GM12872 (cell line): ENCODE results near the gene STPG1.

Source experiments
- TF ChIP-seq, protein P1 (sequence below): IDR thresholded peaks from 3 replicates; pipeline ENCODE4 v1.5.1; 2011; ENCODE audit warnings: low read depth, mild to moderate bottlenecking, low read length, moderate library complexity; ENCODE audit not compliant: insufficient read depth

Gene STPG1

DNA sequence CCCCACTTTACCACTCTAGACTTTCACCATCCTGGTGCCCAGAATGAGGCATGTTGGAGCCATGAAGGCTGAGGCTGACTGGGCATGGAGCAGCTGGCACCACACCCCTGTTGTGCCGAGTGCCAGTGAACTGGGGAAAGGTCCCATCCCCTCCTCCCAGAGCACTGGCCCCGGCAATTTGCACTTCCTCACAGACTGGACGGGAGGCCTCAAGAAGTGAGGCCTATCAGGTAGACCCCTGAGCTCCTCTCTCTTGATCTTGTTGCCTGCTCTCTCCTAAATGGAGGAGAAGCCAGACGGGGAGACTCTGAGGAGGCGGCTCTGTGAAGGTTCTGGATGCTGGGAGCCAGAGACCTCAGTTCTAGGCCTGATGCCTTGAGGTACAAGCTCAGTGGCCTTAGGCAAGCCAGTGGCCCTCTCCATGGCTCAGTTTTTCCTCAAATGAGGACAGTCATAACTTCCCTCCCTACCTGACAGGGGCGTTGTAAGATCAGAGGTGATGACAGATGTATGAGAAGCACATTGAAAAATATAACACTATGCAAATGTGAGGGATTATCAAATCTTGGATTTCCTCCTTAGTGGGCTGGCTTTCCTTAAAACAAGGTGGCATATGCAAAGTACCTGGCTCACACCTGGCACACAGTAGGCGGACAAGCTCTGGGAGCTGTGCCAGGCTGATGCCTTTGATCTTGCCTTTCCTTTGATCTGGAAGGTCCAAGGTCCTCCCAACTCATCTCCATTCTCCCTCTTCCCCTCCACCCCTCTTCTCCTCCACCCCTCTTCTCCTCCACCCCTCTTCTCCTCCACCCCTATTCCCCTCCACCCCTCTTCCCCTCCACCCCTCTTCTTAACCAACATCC, 87.8 kb downstream of the STPG1 start:
- TF ChIP-seq, protein P1, sequence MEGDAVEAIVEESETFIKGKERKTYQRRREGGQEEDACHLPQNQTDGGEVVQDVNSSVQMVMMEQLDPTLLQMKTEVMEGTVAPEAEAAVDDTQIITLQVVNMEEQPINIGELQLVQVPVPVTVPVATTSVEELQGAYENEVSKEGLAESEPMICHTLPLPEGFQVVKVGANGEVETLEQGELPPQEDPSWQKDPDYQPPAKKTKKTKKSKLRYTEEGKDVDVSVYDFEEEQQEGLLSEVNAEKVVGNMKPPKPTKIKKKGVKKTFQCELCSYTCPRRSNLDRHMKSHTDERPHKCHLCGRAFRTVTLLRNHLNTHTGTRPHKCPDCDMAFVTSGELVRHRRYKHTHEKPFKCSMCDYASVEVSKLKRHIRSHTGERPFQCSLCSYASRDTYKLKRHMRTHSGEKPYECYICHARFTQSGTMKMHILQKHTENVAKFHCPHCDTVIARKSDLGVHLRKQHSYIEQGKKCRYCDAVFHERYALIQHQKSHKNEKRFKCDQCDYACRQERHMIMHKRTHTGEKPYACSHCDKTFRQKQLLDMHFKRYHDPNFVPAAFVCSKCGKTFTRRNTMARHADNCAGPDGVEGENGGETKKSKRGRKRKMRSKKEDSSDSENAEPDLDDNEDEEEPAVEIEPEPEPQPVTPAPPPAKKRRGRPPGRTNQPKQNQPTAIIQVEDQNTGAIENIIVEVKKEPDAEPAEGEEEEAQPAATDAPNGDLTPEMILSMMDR: no peak

DNA sequence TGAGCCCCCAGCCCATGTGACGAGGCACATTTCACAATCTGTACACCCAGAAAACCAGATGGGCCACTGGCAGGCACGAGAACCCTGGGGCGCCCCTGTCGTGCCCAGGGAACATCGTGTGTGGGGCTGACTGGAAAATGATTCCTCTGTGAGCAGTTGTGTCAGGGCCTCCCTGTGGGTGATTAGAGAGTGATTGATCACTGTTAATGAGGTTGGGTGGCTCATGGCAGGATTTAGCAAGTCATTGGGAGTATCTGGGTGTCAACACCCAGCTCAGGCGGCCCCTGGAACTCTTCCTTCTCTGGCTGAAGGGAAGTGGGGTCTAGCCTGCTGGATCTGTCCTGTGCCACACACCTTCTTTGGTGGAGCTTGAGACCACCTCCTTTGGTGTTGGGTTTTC, 88.7 kb downstream of the STPG1 start:
- TF ChIP-seq, protein P1: no peak

DNA sequence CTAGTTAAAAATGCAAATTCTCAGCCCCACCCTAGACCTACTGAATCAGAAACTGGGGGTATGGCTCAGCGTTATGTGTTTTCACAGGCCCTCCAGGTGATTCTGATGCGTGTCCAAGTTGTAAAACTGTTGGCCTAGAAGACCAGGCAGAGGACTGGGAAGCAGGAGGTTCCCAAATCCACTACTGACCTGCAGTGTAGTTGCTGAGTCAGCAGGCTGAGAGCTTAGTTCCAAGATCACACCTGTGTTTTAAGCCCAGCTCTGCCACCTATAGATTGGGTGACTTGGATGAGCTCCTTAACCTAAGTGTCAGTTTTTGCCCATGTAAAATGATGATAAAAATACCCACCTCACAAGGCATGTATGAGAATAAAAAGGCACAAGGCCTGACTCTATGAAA, 90.3 kb downstream of the STPG1 start:
- TF ChIP-seq, protein P1: no peak

DNA sequence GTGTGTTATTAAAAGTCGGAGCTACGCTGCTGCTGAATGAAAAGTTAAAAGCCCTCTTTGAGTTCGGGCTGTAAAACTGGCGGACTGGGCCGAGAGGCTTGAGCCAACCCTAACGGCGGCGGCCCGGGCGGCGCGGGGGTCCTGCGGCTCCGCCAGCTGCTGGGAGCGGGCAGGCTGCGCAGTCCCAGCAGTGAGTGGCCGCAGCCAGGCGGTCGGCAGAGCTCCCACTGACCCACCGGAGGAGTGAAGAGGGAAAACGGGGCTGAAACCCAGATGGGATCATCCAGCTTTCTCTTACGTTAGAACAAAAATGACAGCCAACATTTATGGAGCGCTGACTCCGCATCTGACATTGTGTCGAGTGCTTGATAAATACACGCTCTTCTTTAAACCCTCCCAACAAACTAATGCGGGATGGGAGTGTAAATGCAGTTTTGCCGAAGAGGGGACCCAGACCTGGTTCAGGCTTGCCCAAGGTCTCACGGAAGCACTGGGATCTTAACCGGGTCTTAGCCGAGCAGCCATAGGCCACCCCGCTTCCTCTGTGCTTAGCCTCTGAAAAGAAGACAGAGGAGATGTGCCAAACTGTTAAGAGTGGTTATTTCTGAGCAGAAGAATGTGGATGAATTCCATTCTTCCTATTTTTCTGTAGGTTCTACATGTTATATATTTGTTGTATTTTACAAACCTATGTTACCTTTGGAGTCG, 91.0 kb downstream of the STPG1 start:
- TF ChIP-seq, protein P1: no peak

DNA sequence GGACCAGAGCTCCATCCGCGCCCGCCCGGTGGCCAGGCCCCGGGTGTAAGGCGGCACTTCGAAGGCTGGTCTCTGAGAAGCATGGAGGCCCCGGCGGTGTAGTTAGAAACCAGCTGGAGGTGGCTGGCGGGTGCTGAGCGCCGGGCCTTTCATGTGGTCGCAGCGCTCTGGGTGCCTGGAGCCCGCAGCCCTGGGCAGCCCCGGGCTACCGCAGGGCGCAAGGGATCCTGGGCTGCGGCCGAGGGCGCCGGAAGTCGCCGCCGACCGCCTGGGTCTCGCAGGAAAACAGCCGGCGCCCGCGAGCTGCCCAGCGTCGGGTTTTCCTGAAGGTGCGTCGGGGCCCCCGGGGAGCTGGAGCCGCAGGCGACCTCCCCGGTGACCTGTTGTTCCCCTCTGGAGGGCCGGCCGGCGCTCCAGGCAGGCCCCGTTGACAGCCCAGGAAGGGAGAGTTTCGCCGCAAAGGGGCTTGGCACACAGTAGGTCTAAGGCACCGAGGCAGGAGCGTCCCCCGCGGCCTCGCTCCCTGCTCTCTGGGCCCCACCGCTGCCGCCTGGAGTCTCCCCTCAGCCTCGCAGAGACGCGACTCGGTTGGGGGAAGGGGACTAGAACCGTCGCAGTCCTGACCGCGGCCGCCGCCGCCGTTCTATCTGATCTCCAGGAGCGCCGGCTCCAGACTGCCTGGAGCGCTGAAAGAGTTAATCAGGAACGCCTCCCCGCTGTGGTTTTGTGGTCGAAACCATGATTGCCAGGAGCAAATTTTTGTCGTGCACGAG, 91.7 kb downstream of the STPG1 start:
- TF ChIP-seq, protein P1: no peak

DNA sequence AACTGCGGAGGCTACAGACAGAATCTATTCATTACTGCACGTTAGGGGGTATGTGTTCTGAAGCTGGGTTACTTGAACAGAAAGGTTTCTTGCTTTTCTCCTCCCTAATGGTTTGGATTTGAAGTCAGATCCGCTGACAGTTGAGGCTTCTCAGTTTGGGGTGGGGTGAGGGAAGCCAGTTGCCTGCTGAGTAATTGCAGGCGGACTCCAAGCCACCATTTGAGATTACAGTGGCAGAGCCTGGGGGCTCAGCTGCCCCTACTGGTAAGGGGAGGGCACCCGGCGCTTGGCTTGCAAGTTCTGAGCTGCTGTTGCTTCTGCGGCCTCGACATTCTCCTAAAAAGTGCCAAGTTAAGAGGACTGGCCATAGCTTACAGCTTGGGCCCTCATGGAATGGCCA, 92.5 kb downstream of the STPG1 start:
- TF ChIP-seq, protein P1: no peak

DNA sequence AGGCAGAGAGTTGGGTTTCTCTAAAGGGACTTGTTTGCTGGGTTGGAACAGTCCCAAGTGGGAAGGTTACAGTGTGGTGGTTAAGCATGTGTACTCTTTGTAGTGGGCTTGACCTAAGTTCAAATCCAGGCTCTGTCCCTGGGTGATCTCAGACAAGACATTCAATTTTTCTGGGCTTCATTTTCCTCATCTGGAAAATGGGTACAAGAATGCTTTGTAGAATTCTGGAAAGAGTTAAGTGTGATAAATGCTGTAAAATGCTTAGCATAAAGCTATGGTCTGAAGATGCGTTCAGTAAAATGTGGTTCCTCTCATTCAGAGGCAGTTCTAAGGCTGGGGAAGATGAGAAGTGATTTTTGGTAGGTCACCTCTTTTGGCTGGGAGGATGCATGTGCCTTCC, 93.6 kb downstream of the STPG1 start:
- TF ChIP-seq, protein P1: no peak
